MM.1S (cell line): ENCODE data around the gene MACROD2.

Experiments used
- DNase-seq: peaks from one replicate; pipeline ENCODE4 v3.0.0-alpha.2; 2015
- H2AFZ ChIP-seq: fragments of 300-600 bp; sonication (generic); 2 replicates; pipeline ENCODE4 v1.6.0; 2016; ENCODE audit warnings: antibody characterized with exemption, low read length
- H3F3A ChIP-seq: fragments of 300-600 bp; sonication (generic); 2 replicates; pipeline ENCODE4 v1.6.1; 2016; ENCODE audit warnings: mild to moderate bottlenecking, antibody characterized with exemption, low read length, moderate library complexity, mixed read lengths; ENCODE audit not compliant: insufficient read depth
- H3K27ac ChIP-seq: fragments of 300-600 bp; sonication (generic); 2 replicates; pipeline ENCODE4 v1.5.1; 2016; ENCODE audit warnings: mild to moderate bottlenecking, low read length
- H3K27me3 ChIP-seq: fragments of 300-600 bp; sonication (generic); replicated peaks from 2 replicates; pipeline ENCODE4 v1.6.0; 2016; ENCODE audit warnings: low read length; ENCODE audit not compliant: insufficient read depth
- H3K36me3 ChIP-seq: fragments of 300-600 bp; sonication (generic); replicated peaks from 2 replicates; pipeline ENCODE4 v1.6.1; 2016; ENCODE audit warnings: mild to moderate bottlenecking, low read length, mixed read lengths; ENCODE audit not compliant: insufficient read depth
- H3K4me1 ChIP-seq: fragments of 300-600 bp; sonication (generic); 2 replicates; pipeline ENCODE4 v1.6.1; 2016; ENCODE audit warnings: low read length, mixed read lengths
- H3K4me2 ChIP-seq: fragments of 300-600 bp; sonication (generic); 2 replicates; pipeline ENCODE4 v1.6.0; 2016; ENCODE audit warnings: low read depth, low read length
- H3K4me3 ChIP-seq: fragments of 300-600 bp; sonication (generic); 2 replicates; pipeline ENCODE4 v1.5.1; 2016; ENCODE audit warnings: low read length, mixed read lengths
- H3K79me2 ChIP-seq: fragments of 300-600 bp; sonication (generic); 2 replicates; pipeline ENCODE4 v1.6.1; 2016; ENCODE audit warnings: mixed run types, low read length, mixed read lengths
- H3K9ac ChIP-seq: fragments of 300-600 bp; sonication (generic); 2 replicates; pipeline ENCODE4 v1.6.1; 2016; ENCODE audit warnings: low read length, mixed read lengths
- H3K9me2 ChIP-seq: fragments of 300-600 bp; sonication (generic); replicated peaks from 2 replicates; pipeline ENCODE4 v1.6.1; 2016; ENCODE audit warnings: mild to moderate bottlenecking, low read length, mixed read lengths; ENCODE audit not compliant: insufficient read depth
- H3K9me3 ChIP-seq: fragments of 300-600 bp; sonication (generic); replicated peaks from 2 replicates; pipeline ENCODE4 v1.6.1; 2016; ENCODE audit warnings: mild to moderate bottlenecking, low read length, mixed read lengths; ENCODE audit not compliant: insufficient read depth
- H4K20me1 ChIP-seq: fragments of 300-600 bp; sonication (generic); 2 replicates; pipeline ENCODE4 v1.6.1; 2016; ENCODE audit warnings: mild to moderate bottlenecking, low read length, moderate library complexity, mixed read lengths; ENCODE audit not compliant: insufficient read depth
- EZH2 ChIP-seq: fragments of 300-600 bp; sonication (generic); optimal IDR thresholded peaks from 2 replicates; pipeline ENCODE3; 2017; ENCODE audit warnings: low read depth, mild to moderate bottlenecking, antibody characterized with exemption, low read length, mixed read lengths
- EZH2phosphoT487 ChIP-seq: fragments of 300-600 bp; sonication (generic); IDR thresholded peaks from 2 replicates; pipeline ENCODE4 v1.6.1; 2018; ENCODE audit warnings: antibody characterized with exemption, low read length
- TF ChIP-seq, protein P1 (sequence below): fragments of 300-600 bp; sonication (generic); IDR thresholded peaks from 2 replicates; pipeline ENCODE4 v1.5.1; 2016; ENCODE audit warnings: antibody characterized with exemption, low read length, mixed read lengths

The MACROD2 gene

DNA sequence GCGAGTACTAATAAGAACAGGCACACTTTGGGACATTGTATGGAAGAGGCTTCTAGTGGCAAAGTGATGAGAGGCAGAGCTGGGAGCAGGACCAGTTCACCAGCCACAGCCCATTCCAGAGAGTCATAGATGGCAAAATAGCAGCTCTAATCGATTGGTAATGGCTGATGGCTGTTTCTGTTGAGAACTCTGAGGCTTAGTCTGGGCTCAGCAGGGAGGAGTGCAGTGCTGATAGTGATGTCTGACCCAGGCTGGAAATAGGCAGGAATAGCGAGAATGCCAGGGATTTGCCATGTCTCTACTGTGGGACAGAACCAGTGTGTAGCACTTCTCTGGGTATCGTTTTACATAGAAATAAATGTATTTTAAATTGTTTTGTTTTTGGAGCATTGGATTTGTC is 962.1 kb downstream of the MACROD2 start:
- Histone ChIP-seq H3K27ac (no peak overlapping the region), H4K20me1 (no peaks in the 10 kb centered on the region), H3K27me3 (no peaks in the 10 kb centered on the region), H3K79me2 (no peaks in the 10 kb centered on the region), H3K4me3 (no peak overlapping the region), H3K4me2 (no peak overlapping the region), H3F3A (peaks cover 6% of the 10 kb centered on the region), H3K9me2 (no peaks in the 10 kb centered on the region), H2AFZ (no peak overlapping the region), H3K4me1 (peaks cover 14% of the 10 kb centered on the region), H3K9me3 (no peaks in the 10 kb centered on the region), H3K9ac (no peak overlapping the region), H3K36me3 (no peaks in the 10 kb centered on the region)
- DNase-seq: no peak
- TF ChIP-seq EZH2 (no peak), EZH2phosphoT487 (no peak)
- TF ChIP-seq, protein P1, sequence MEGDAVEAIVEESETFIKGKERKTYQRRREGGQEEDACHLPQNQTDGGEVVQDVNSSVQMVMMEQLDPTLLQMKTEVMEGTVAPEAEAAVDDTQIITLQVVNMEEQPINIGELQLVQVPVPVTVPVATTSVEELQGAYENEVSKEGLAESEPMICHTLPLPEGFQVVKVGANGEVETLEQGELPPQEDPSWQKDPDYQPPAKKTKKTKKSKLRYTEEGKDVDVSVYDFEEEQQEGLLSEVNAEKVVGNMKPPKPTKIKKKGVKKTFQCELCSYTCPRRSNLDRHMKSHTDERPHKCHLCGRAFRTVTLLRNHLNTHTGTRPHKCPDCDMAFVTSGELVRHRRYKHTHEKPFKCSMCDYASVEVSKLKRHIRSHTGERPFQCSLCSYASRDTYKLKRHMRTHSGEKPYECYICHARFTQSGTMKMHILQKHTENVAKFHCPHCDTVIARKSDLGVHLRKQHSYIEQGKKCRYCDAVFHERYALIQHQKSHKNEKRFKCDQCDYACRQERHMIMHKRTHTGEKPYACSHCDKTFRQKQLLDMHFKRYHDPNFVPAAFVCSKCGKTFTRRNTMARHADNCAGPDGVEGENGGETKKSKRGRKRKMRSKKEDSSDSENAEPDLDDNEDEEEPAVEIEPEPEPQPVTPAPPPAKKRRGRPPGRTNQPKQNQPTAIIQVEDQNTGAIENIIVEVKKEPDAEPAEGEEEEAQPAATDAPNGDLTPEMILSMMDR: no peak

DNA sequence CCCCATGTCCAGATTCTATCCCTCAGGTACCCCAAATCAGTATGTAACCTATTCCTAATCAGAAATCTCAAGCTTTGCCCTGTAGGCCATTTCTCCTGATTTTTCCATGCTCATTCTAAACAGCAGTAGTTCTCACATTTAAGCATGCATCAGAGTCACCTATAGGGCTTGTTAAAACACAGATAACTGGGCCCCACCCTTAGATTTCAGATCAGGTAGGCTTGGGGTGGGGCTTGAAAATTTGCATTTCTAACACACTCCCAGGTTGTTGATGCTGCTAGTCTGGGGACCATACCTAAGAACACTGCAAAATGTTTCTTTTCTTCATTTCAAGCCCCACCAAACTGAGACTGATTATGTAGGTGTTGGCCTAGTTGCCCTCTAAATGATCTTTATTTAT is 963.3 kb downstream of the MACROD2 start:
- peaks cover 14% of the 10 kb centered on the region for H3K4me1 ChIP-seq
- no peak overlapping the region for H3K4me2 ChIP-seq
- peaks cover 6% of the 10 kb centered on the region for H3F3A ChIP-seq
- H3K9me2 ChIP-seq: no peaks in the 10 kb centered on the region
- no peak for DNase-seq
- no peaks in the 10 kb centered on the region for H4K20me1 ChIP-seq
- no peaks in the 10 kb centered on the region for H3K27me3 ChIP-seq
- H3K36me3 ChIP-seq: no peaks in the 10 kb centered on the region
- no peaks in the 10 kb centered on the region for H3K9me3 ChIP-seq
- no peak overlapping the region for H3K27ac ChIP-seq
- H3K79me2 ChIP-seq: no peaks in the 10 kb centered on the region
- no peak overlapping the region for H2AFZ ChIP-seq
- no peak overlapping the region for H3K4me3 ChIP-seq
- TF ChIP-seq EZH2 (no peak), EZH2phosphoT487 (no peak)
- TF ChIP-seq, protein P1: no peak
- no peak overlapping the region for H3K9ac ChIP-seq

DNA sequence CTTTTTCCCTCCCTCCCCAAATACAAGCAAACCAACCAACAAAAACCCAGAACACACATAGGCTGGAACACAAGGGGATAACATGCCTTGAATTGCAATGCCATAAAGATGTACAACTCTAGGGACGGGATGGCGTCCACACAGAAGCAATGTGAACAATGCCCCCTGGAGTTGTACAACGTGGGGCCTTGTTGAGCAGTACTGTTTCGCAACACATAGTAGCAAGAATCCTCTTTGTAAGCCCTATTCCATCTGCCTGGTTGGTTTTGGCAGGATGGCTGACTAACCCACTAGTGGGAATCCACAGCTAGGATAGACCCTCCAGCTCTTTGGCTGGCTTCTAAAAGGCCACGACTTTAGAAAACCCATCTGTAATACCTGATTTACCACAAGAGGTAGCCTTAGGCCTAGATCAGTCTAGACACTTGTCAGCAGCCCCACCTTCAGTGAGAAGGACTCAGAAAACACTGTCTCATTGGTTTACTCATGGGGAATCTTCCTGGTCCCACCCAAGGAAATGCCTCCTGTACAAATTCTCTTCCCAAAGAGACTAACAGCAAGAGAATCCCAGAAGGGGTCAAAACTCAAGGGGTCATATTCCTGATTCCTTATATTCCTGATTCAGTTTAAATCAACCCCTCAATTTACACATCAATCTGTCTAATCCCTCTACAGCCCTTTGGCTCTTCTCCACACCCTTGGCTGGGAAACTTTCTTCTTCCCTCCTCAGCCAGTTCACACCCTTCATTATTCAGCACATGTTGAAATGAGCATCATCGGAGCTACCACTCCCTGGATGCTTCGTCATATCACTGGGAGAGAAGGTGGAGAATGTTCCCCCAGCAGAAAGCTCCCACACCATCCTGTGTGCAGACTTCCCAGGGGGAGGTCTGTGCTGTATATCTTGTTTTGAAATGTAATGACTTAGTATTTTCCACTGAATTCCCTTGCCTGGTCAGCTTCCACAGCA is 964.5 kb downstream of the MACROD2 start:
- peak; percentile 21 for DNase-seq
- no peak overlapping the region for H3K4me3 ChIP-seq
- no peak for TF ChIP-seq EZH2
- TF ChIP-seq EZH2phosphoT487: no peak
- TF ChIP-seq, protein P1: 0 out of 2 replicates have a peak, but pooled peaks have one; percentile 6
- no peaks in the 10 kb centered on the region for H3K36me3 ChIP-seq
- no peak overlapping the region for H3K4me2 ChIP-seq
- no peaks in the 10 kb centered on the region for H3K27me3 ChIP-seq
- no peaks in the 10 kb centered on the region for H3K79me2 ChIP-seq
- H4K20me1 ChIP-seq: no peaks in the 10 kb centered on the region
- H2AFZ ChIP-seq: no peak overlapping the region
- H3K4me1 ChIP-seq: peaks cover 14% of the 10 kb centered on the region
- peak overlapping the region; percentile 53; the same call in 1 of the 2 replicates for H3K27ac ChIP-seq
- H3F3A ChIP-seq: peaks cover 6% of the 10 kb centered on the region
- H3K9ac ChIP-seq: no peak overlapping the region
- no peaks in the 10 kb centered on the region for H3K9me3 ChIP-seq
- H3K9me2 ChIP-seq: no peaks in the 10 kb centered on the region
